Endometrium (tissue), 2 donors: ENCODE results near the gene VAMP8.
"Not testable (repeated sequence)": the region's sequence is repeated elsewhere in the genome, so short reads cannot be mapped to it uniquely, and the experiment has no call there.

Experiments used
- FAIRE-seq: peaks from 2 replicates; lab custom pipeline; 2012; peaks lifted over from hg19 to GRCh38; lab: Jason Lieb, UNC
- donor health status: control.
- donor health status: control.

Gene VAMP8

DNA sequence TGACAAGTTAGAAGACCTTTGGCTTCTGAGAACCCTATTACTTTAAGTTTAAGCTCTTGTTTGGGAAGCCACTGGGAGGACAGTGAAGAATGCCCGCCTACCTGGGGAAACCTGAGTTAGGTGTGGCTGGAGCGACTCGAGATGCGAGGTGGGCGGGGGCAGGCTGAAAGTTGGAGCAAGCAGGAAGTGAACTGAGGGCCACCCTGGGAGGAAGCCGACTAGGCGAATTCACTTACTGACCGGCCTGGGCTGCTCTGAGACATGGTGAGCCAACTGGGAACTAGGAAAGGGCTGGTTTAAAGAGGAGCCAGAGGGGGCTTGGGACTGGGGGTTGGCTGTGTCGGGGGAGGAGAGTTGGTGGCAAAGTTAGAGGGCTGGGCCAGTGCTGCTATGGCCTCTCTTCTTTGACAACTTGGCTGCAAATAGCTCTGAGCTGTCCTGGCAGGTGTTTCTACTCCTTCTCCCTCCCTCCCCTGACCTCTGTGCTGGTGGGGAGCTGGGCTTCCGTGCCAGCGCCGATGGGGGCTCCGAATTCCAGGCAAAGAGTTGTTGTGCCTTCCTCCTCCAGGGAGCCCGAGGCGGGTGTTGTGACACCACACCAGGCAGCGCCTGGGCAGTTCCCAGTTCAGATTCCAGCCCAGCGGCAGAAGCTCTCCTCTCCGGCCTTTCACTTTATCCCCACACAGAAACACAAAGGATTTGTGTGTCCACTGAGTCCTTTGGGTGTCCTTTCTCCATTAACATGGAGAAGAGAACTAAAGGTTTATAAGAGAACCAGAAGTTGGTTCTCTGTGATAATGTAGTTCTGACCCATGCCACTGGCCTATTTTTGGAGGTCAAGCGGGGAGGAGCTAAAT lies at the start of gene VAMP8:
TSS of gene VAMP8 (plus strand) at position 201 of the 857 bp plus-strand sequence. CDS start at position 262, 61 bp downstream.
- no peak for FAIRE-seq

DNA sequence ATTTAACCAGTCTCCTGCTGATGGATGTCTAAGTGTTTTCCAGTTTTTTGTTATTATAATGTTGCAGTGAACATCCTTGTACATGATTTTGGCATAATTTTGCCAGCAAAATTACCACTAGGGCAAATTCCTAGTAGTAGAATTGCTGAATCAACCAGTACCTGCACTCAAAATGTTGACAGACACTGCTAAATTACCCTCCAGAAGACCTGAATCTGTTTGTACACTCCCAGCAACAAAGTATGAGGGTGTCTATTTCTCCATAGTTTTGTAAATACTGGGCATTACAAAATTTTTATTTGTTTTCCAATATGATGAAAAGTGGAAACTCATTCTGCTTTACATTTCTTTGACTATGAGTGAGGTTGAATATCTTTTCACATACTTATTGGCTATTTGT lies 49.6 kb upstream of the VAMP8 start:
- FAIRE-seq, result no peak

- no peak for FAIRE-seq
These were observed 49.0 kb upstream of the VAMP8 start for GRCh38 chr2:85528355-85528754.

GRCh38 chr2:85529809-85530208 lies 47.6 kb upstream of the VAMP8 start:
- no peak for FAIRE-seq

- no peak for FAIRE-seq
These were observed 45.8 kb upstream of the VAMP8 start for GRCh38 chr2:85531589-85531988.

DNA sequence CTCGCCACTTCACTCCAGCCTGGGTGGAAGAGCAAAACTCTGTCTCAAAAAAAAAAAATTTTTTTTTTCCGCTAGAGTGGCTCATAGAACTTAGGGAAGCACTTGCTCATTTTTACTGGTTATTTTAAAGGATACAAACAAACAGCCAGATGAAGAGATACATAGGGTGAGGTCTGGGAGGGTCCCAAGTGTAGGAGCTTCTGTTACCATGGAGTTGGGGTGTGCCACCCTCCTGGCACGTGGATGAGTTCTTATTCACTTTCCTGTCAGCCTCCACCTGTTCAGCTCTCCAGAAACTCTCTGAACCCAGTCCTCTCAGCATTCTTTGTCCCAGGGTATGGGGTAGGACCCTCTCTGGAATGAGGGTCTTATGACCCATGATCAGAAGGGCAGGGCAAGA lies 43.3 kb upstream of the VAMP8 start:
- FAIRE-seq, result no peak

DNA sequence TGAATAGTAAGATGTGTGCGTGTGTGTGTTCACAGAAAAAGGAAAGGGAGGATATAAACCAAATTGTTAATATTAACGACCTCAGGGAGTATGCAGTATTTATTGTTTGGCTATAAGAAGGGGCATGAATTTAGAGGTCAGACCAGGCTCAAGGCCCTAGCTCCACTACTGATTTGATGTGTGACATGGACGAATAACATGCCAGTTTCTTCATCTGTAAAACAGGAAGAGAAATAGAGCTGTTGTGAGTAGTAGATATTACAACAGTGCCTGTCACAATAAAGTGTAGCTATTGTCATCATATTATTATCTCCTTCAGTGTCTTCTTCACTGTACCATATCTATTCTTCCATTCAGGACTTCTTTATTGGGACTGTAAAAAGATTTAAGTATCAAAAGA lies 42.5 kb upstream of the VAMP8 start:
- FAIRE-seq, result no peak

- no peak for FAIRE-seq
These were observed 40.9 kb upstream of the VAMP8 start for GRCh38 chr2:85536479-85536878.

DNA sequence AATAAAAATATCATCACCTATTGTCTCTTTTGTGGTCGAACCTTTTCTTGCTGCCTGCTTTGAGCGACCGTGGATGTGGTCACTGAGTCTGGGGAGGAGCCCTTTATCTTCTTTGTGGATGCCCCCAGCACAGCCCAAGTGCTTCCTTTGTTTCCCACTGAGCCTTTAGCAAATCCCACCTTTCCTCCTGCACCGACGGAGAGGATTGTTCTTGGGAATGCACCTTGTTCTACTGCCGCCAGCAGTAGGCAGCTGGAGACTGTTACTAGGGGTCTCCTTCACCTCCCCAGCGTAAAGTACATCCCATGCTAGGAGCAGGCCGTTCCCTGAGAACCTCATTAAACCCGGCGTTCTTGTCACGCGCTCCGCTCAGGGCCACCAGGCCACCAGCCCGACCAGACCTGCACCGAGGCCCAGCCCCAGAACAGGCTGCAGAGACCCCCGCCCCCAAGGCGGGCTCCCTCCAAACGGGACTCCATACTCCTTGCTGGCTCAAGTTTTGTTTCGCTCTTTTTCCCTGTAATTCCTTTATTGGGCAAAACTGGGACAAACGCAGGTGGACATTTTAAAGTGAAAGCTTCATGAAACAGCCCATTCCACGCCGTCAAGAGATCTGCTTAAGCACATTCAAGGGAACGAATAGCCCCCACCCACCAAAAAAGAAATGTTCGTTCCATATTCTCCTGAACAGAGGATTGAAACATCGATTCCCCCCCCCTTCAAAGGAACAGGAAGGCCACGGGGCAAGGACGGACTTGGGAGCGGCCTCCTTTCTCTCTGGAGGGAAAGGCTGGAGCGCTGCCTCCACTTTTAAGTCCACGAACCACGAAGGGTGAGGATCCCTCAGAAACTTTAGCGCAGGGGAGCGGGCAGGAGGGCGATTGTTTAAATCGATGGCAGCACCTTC lies 39.5 kb upstream of the VAMP8 start:
- FAIRE-seq, result no peak

GRCh38 chr2:85538507-85539360 lies 38.7 kb upstream of the VAMP8 start, which contains the start of gene MAT2A:
TSS of gene MAT2A (plus strand) at chr2:85539168. CDS start at chr2:85539288, 120 bp downstream.
- no peak for FAIRE-seq

DNA sequence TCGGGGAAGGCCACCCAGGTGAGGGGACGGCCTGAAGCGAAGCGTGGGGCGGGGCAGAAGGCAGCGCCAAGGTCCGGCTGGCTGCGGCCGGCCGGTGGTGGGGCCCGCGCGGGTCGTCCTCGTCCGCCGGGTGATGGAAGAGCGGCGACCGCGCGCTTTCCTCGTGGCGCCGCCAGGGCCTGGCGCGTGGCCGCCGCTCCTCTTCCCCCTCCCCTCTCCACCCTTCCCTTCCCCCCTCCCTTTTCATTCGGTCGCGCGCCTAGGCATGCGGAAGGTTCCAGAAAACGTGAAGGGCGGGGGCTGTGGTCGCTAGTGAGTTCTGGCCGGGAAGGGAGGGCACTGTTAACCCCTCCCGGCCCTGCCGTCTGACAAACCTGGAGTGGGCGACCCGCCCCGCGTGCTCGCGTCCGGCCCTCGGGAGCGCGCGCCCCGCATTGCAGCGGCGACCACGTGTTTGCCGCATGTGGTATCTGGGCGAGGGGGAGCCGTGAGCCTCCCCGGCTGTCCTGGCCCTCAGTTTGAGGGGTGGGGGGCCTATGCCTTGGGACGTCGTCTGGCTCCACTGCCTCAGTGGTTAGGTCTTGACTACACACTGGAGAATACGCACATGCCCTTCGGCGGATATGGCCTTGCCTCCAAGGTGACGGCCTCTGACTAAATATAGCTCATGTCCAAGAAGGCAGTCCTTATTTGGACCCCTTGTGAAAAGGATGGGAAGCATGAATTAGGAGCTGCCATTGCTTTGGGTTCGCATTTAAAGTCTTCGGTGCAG lies 37.8 kb upstream of the VAMP8 start:
- FAIRE-seq, result no peak

GRCh38 chr2:85540133-85540648 lies 37.2 kb upstream of the VAMP8 start:
- no peak for FAIRE-seq

DNA sequence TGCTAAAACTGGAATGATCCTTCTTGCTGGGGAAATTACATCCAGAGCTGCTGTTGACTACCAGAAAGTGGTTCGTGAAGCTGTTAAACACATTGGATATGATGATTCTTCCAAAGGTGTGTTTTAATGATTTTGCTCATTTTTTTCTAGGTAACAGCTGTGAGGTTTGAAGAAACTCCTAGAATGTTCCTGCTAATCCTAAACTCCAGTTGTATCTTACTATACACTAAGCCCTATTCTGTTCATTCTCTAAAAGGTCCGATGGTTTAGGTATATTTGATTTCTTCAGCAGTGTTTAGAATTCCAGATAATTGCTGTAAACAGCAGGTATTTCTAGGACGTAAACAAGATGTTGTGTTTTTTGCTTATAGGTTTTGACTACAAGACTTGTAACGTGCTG lies 36.1 kb upstream of the VAMP8 start:
- FAIRE-seq, result no peak

- FAIRE-seq, result no peak
These were observed 35.5 kb upstream of the VAMP8 start for GRCh38 chr2:85541753-85542457.

- FAIRE-seq, result no peak
These were observed 34.6 kb upstream of the VAMP8 start for GRCh38 chr2:85542777-85543176.

- not testable (repeated sequence) for FAIRE-seq
These were observed 33.1 kb upstream of the VAMP8 start for GRCh38 chr2:85544254-85544691.

GRCh38 chr2:85544915-85545779 lies 32.2 kb upstream of the VAMP8 start:
- not testable (repeated sequence) for FAIRE-seq

GRCh38 chr2:85545780-85546240 lies 31.6 kb upstream of the VAMP8 start:
- FAIRE-seq, result no peak
